SH-SY5Y (cell line): Measurements from ENCODE around the gene PLA2G7.

Experiments
- GATA2 ChIP-seq: IDR thresholded peaks from 2 replicates; pipeline ENCODE4 v1.6.1; 2011; ENCODE audit warnings: mild to moderate bottlenecking, low read depth, low read length
- GATA3 ChIP-seq: IDR thresholded peaks from 2 replicates; pipeline ENCODE4 v1.6.1; 2011; ENCODE audit warnings: low read depth, mild to moderate bottlenecking, low read length, moderate library complexity

The PLA2G7 gene

GRCh38 chr6:46684771-46685170 is 50.4 kb downstream of the PLA2G7 start:
- TF ChIP-seq GATA3 (no peak), GATA2 (no peak)

- TF ChIP-seq GATA3 (no peak), GATA2 (no peak)
Observed at GRCh38 chr6:46677314-46677654, 57.9 kb downstream of the PLA2G7 start.

GRCh38 chr6:46676604-46677313 is 58.4 kb downstream of the PLA2G7 start:
- TF ChIP-seq GATA3 (no peak), GATA2 (no peak)

GRCh38 chr6:46674410-46674809 is 60.8 kb downstream of the PLA2G7 start:
- TF ChIP-seq GATA2: no peak
- no peak for TF ChIP-seq GATA3

- no peak for TF ChIP-seq GATA2
- TF ChIP-seq GATA3: no peak
Observed at GRCh38 chr6:46667377-46667776, 67.8 kb downstream of the PLA2G7 start.

GRCh38 chr6:46661483-46661882 is 73.7 kb downstream of the PLA2G7 start:
- TF ChIP-seq GATA3 (no peak), GATA2 (no peak)

- TF ChIP-seq GATA2: no peak
- TF ChIP-seq GATA3: no peak
Observed at GRCh38 chr6:46657642-46658041, 77.5 kb downstream of the PLA2G7 start.

DNA sequence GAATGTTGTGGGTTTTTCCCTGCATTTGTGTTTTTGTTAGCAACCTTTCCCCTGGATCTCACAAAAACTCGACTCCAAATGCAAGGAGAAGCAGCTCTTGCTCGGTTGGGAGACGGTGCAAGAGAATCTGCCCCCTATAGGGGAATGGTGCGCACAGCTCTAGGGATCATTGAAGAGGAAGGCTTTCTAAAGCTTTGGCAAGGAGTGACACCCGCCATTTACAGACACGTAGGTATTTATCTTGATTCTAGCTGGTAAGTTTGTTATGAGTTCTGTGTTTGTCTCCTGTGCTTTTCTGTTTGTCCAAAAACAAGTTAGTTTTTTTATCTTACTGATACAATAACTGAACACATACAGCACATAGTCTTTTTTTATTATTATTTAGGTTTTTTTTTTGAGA is 79.4 kb downstream of the PLA2G7 start:
- TF ChIP-seq GATA2 (no peak), GATA3 (no peak)
